GM12878 (cell line): ENCODE results near the gene TMEM176B. TPM values are rescaled to one million over a fixed set of nuclear protein-coding genes. Genes with fewer than 3 reads are reported as not detected.

ENCODE experiments used
- ATAC-seq: fragments of 200-7000 bp; cut with Tn5 transposase; 3 replicates; pipeline ENCODE4 v1.9.1; 2020; ENCODE audit warnings: mild to moderate bottlenecking, moderate library complexity
- BruUV-seq: library from RNA; stranded (reverse); fragments of 400-500 nt; replicated peaks from 2 replicates; lab custom pipeline; 2021; lab: Mats Ljungman, UMichigan
- CTCF ChIA-PET: fragments of 300-600 bp; sonication (Branson Sonifier 250); formaldehyde crosslinking; extraction: SDS; loops from one replicate; lab custom pipeline; 2021; ENCODE audit warnings: inconsistent platforms; lab: Yijun Ruan, JAX
- POLR2A ChIA-PET: fragments of 350-600 bp; formaldehyde crosslinking; extraction: SDS; loops from one replicate; lab custom pipeline; 2021; ENCODE audit warnings: inconsistent platforms; lab: Charles Lee
- RAD21 ChIA-PET: fragments of 300-600 bp; sonication (Branson Sonifier 250); formaldehyde crosslinking; loops from one replicate; lab custom pipeline; 2023; ENCODE audit warnings: antibody characterized with exemption; ENCODE audit not compliant: unreplicated experiment; lab: Charles Lee
- SMC1A ChIA-PET: fragments of 300-600 bp; sonication (Branson Sonifier 250); formaldehyde crosslinking; loops from one replicate; lab custom pipeline; 2023; ENCODE audit not compliant: unreplicated experiment, uncharacterized antibody; lab: Charles Lee
- DNase-seq: peaks from one replicate; pipeline ENCODE4 v3.0.0-alpha.2; 2011; ENCODE audit warnings: low read depth, low spot score
- FAIRE-seq: peaks from 3 replicates; lab custom pipeline; 2011; peaks lifted over from hg19 to GRCh38; lab: Jason Lieb, UNC
- H2AFZ ChIP-seq: 2 replicates; pipeline ENCODE4 v1.6.0; 2011; ENCODE audit warnings: low read depth, low read length, control low read depth; ENCODE audit not compliant: control insufficient read depth
- H3K27ac ChIP-seq: 2 replicates; pipeline ENCODE4 v1.5.1; 2011; ENCODE audit warnings: control low read depth; ENCODE audit not compliant: control insufficient read depth, insufficient read depth
- H3K27me3 ChIP-seq, 2 experiments: replicated peaks in 1 of 2; 2 replicates each; pipeline versions ENCODE4 v1.6.0 to v1.6.1; 2011; ENCODE audit warnings: low read length in 1 of 2; ENCODE audit not compliant: control insufficient read depth in 2 of 2, insufficient read depth in 2 of 2
- H3K36me3 ChIP-seq, 2 experiments: 2 replicates each; pipeline ENCODE4 v1.5.1; 2011; ENCODE audit warnings: low read length in 1 of 2; ENCODE audit not compliant: control insufficient read depth in 2 of 2, insufficient read depth in 2 of 2
- H3K4me1 ChIP-seq: 2 replicates; pipeline ENCODE4 v1.6.1; 2011; ENCODE audit warnings: mild to moderate bottlenecking, low read length, moderate library complexity, mixed read lengths; ENCODE audit not compliant: control insufficient read depth, insufficient read depth
- H3K4me2 ChIP-seq: 2 replicates; pipeline ENCODE4 v1.6.0; 2011; ENCODE audit warnings: control low read depth; ENCODE audit not compliant: control insufficient read depth, insufficient read depth
- H3K4me3 ChIP-seq: fragments of 200-600 bp; sonication (generic); 2 replicates; pipeline ENCODE4 v1.5.1; 2016
- H3K79me2 ChIP-seq: 2 replicates; pipeline ENCODE4 v1.6.0; 2011; ENCODE audit warnings: low read length; ENCODE audit not compliant: control insufficient read depth, insufficient read depth
- H3K9ac ChIP-seq: 2 replicates; pipeline ENCODE4 v1.8.0; 2011; ENCODE audit warnings: low read length, control low read depth, mixed read lengths; ENCODE audit not compliant: control insufficient read depth, insufficient read depth
- H3K9me3 ChIP-seq: replicated peaks from 3 replicates; pipeline ENCODE4 v1.5.1; 2011; ENCODE audit warnings: mild to moderate bottlenecking, low read length; ENCODE audit not compliant: control insufficient read depth, insufficient read depth
- H4K20me1 ChIP-seq: 2 replicates; pipeline ENCODE4 v1.6.0; 2011; ENCODE audit not compliant: control insufficient read depth, insufficient read depth
- ATF7 ChIP-seq: fragments of 450-650 bp; IDR thresholded peaks from 2 replicates; pipeline ENCODE4 v1.6.1; 2016; ENCODE audit warnings: low read depth, mild to moderate bottlenecking
- BCL11A ChIP-seq: IDR thresholded peaks from 2 replicates; pipeline ENCODE4 v1.6.1; 2011; ENCODE audit warnings: low read depth, low read length
- E2F8 ChIP-seq: fragments of 450-650 bp; IDR thresholded peaks from 2 replicates; pipeline ENCODE4 v1.6.1; 2018; ENCODE audit warnings: mild to moderate bottlenecking, low read depth, moderate library complexity; ENCODE audit not compliant: partially characterized antibody
- EP300 ChIP-seq, 2 experiments: fragments of 150-350 bp in 1 of 2; IDR thresholded peaks; 2 replicates each; pipeline ENCODE4 v1.6.1; 2011 to 2012; ENCODE audit warnings: low read depth in 2 of 2, low read length in 2 of 2, borderline replicate concordance in 1 of 2, improper control_type of control experiment in 1 of 2, inconsistent platforms in 1 of 2; ENCODE audit not compliant: control insufficient read depth in 1 of 2
- FOXK2 ChIP-seq: fragments of 450-650 bp; IDR thresholded peaks from 2 replicates; pipeline ENCODE4 v1.6.1; 2017; ENCODE audit warnings: mild to moderate bottlenecking, moderate library complexity
- IRF3 ChIP-seq: fragments of 450-650 bp; IDR thresholded peaks from 2 replicates; pipeline ENCODE4 v1.6.1; 2014; ENCODE audit warnings: mild to moderate bottlenecking
- MYC ChIP-seq: IDR thresholded peaks from 2 replicates; pipeline ENCODE4 v1.6.1; 2011; ENCODE audit warnings: mild to moderate bottlenecking, low read length, moderate library complexity, inconsistent platforms; ENCODE audit not compliant: insufficient read depth, insufficient replicate concordance, insufficient read length, severe bottlenecking
- PRDM15 ChIP-seq: fragments of 450-650 bp; formaldehyde crosslinking; IDR thresholded peaks from 2 replicates; pipeline ENCODE4 v1.4.0; 2020; ENCODE audit warnings: mild to moderate bottlenecking, moderate library complexity
- RUNX3 ChIP-seq: IDR thresholded peaks from 2 replicates; pipeline ENCODE4 v1.6.1; 2012; ENCODE audit warnings: low read length, inconsistent platforms
- USF1 ChIP-seq: IDR thresholded peaks from 2 replicates; pipeline ENCODE4 v1.6.1; 2011; ENCODE audit warnings: borderline replicate concordance, low read depth, mild to moderate bottlenecking, moderate library complexity, mixed read lengths, low read length; ENCODE audit not compliant: insufficient read depth; ENCODE audit errors: extremely low read length
- ZBED1 ChIP-seq: IDR thresholded peaks from 2 replicates; pipeline ENCODE4 v1.6.1; 2016; ENCODE audit warnings: borderline replicate concordance
- WGBS: methylation state at CpG from one replicate; pipeline ENCODE4 v1.1.6; 2016; ENCODE audit warnings: low lambda C conversion rate; ENCODE audit not compliant: insufficient replicate concordance, insufficient coverage; ENCODE audit errors: missing lambda C conversion rate; 5-methylcytosine and 5-hydroxymethylcytosine counted together
- in situ Hi-C: fragments of 300-500 bp; cut with MboI; formaldehyde crosslinking; loops from 9 replicates; pipeline ENCODE4 v1.14.3; 2018; ENCODE audit warnings: mixed read lengths
- intact Hi-C: fragments of 100-400 bp; cut with micrococcal nuclease; formaldehyde crosslinking; loops from one replicate; pipeline ENCODE4 v1.14.2; 2022; ENCODE audit not compliant: unreplicated experiment
- polyA plus RNA-seq, 11 experiments: library from polyadenylated mRNA; depleted of rRNA in 4 of 11; unstranded in 6 of 11; stranded (reverse) in 5 of 11; fragments of >200 nt; fragmentation: Nextera tagmentation in 4 of 11; fragmentation: Illumina TruSeq in 1 of 11; extraction: Ambion mirVana in 4 of 11; extraction: Trizol in 1 of 11; gene quantifications; 1 replicate in 1 of 11; 2 replicates in 10 of 11; pipeline versions ENCODE4 v1.2.1 to v1.2.3, GENCODE V29; 2011 to 2016; ENCODE audit warnings: inconsistent platforms in 2 of 11, missing spikeins in 2 of 11, low read depth in 1 of 11
- total RNA-seq, 4 experiments: library from RNA; depleted of rRNA in 3 of 4; stranded (reverse); fragments of >200 nt in 3 of 4; fragmentation: Illumina TruSeq in 1 of 4; extraction: Trizol in 1 of 4; gene quantifications; 2 replicates each; pipeline versions ENCODE4 v1.2.1 to v1.2.3, GENCODE V29; 2013 to 2021

The TMEM176B gene
- total and polyA plus RNA-seq, 10 of the 15 experiments (the other 5 are each of a cell fraction or from before 2014, with no cell fraction given): 0.05 to 0.40 (median 0.20) TPM; not detected in 4

DNA sequence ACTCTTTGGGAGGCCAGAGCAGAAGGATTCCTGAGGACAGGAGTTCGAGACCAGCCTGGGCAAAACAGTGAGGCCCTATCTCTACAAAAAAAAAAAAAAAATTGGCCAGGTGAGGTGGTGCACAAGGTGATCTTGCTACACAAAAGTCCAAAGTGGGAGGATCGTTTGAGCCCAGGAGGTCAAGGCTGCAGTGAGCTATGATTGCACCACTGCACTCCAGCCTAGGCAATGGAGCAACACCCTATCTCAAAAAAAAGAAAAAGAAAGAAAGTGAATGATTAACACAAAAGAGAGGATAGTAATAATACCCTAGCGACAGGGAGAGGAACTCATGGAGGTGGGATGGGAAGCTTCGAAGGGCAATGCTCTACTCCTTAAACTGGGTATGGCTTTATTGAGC, 30.4 kb downstream of the TMEM176B start:
- H3K4me2 ChIP-seq: no peak overlapping the region

More for the DNA sequence above, 30.4 kb downstream of the TMEM176B start:
- ChIA-PET CTCF (interaction anchor here (1.0 to 2.0 kb wide), 3 partner anchors 9 to 377 kb away, joined by 3 to 12 read pairs (median 4); no protein-coding TSS in a partner anchor), RAD21 (no interaction called here), SMC1A (interaction anchor here (1.2 to 1.4 kb wide), 2 partner anchors 9 to 118 kb away, joined by 3 to 4 read pairs; no protein-coding TSS in a partner anchor), POLR2A (interaction anchor here (0.7 kb wide), 1 partner anchor 279 kb away, joined by 3 read pairs; no protein-coding TSS in a partner anchor)
- no peaks in the 10 kb centered on the region for H3K27me3 ChIP-seq
- H3K79me2 ChIP-seq: no peaks in the 10 kb centered on the region
- TF ChIP-seq ATF7 (no peak), EP300 (IDR thresholded peaks at IDR 0.05; ENCODE audit: borderline replicate concordance in 1 of 2, control insufficient read depth in 1 of 2, low read depth in 2 of 2, low read length in 2 of 2) (no peak), MYC (no peak), RUNX3 (no peak), FOXK2 (no peak), PRDM15 (CRISPR knock-in tag) (no peak), E2F8 (no peak), ZBED1 (no peak), BCL11A (no peak), IRF3 (no peak), USF1 (no peak)
- in situ Hi-C loops (no loop called here), intact Hi-C loops (no loop called here)
- ATAC-seq: no peak
- no peaks in the 10 kb centered on the region for H3K9me3 ChIP-seq
- H3K9ac ChIP-seq: no peak overlapping the region
- no peaks in the 10 kb centered on the region for H3K4me1 ChIP-seq
- H3K36me3 ChIP-seq: no peaks in the 10 kb centered on the region
- WGBS: 58% methylated on average over 4 of the region's 4 CpGs
- no TSS peak for BruUV-seq
- H4K20me1 ChIP-seq: no peaks in the 10 kb centered on the region
- no peak for DNase-seq
- FAIRE-seq: no peak
- H3K4me3 ChIP-seq: no peak overlapping the region
- no peak overlapping the region for H3K27ac ChIP-seq
- H2AFZ ChIP-seq: no peak overlapping the region
